Activated CD8-positive, alpha-beta T cell treated with anti-CD3 and anti-CD28 coated beads for 36 hours (primary cell): ENCODE results near the gene STN1. TPM values are rescaled to one million over a fixed set of nuclear protein-coding genes. Genes with fewer than 3 reads are reported as not detected.

Experiments
- ATAC-seq: fragments of 200-7000 bp; cut with Tn5 transposase; one replicate; pipeline ENCODE4 v1.10.0; 2021; ENCODE audit warnings: mild to moderate bottlenecking, moderate library complexity
- CTCF ChIA-PET: fragments of 350-600 bp; sonication (Branson Sonifier 250); formaldehyde crosslinking; loops from one replicate; lab custom pipeline; 2021; ENCODE audit warnings: antibody characterized with exemption; lab: Charles Lee
- POLR2A ChIA-PET: fragments of 350-600 bp; sonication (Branson Sonifier 250); formaldehyde crosslinking; loops from one replicate; lab custom pipeline; 2021; ENCODE audit warnings: antibody characterized with exemption; lab: Charles Lee
- DNase-seq: peaks from one replicate; pipeline ENCODE4 v3.0.0-alpha.2; 2020
- H3K27ac Mint-ChIP-seq: one replicate; pipeline ENCODE4 v1.8.0; 2021; ENCODE audit warnings: mild to moderate bottlenecking, mixed read lengths
- H3K27me3 Mint-ChIP-seq: one replicate; pipeline ENCODE4 v1.8.0; 2021; ENCODE audit warnings: mixed read lengths
- H3K36me3 Mint-ChIP-seq: one replicate; pipeline ENCODE4 v1.8.0; 2021; ENCODE audit warnings: low read depth, mixed read lengths
- H3K4me1 Mint-ChIP-seq: one replicate; pipeline ENCODE4 v1.8.0; 2021; ENCODE audit warnings: low read depth, mixed read lengths
- H3K4me3 Mint-ChIP-seq: one replicate; pipeline ENCODE4 v1.8.0; 2021; ENCODE audit warnings: mild to moderate bottlenecking, moderate library complexity, mixed read lengths
- H3K9me3 Mint-ChIP-seq: one replicate; pipeline ENCODE4 v1.8.0; 2021; ENCODE audit warnings: mixed read lengths
- intact Hi-C: fragments of 100-400 bp; cut with micrococcal nuclease; formaldehyde crosslinking; loops from one replicate; pipeline ENCODE4 v1.10.0; 2022
- total RNA-seq, 2 experiments: library from RNA; stranded (reverse); gene quantifications; one replicate each; pipeline ENCODE4 v1.2.3, GENCODE V29; 2021
- TF ChIP-seq, protein P1 (sequence below): fragments of 200-600 bp; IDR thresholded peaks from one replicate; pipeline ENCODE4 v1.8.0; 2022; ENCODE audit warnings: antibody characterized with exemption, mild to moderate bottlenecking

The STN1 gene
- total RNA-seq, 2 experiments from 2014 or later: 32.1 to 32.4 TPM

- intact Hi-C loops: no loop called here
- ATAC-seq (peak; percentile 79), DNase-seq (no peak)
- Mint-ChIP-seq H3K4me3 (peak overlapping the region; percentile 59), H3K36me3 (peaks cover 24% of the 10 kb centered on the region), H3K27me3 (no peaks in the 10 kb centered on the region), H3K4me1 (peaks cover 50% of the 10 kb centered on the region), H3K27ac (peak overlapping the region; percentile 81), H3K9me3 (no peaks in the 10 kb centered on the region)
- POLR2A ChIA-PET: interaction anchor here (0.9 to 1.8 kb wide), 5 partner anchors 8 to 221 kb away, joined by 3 to 9 read pairs (median 3); partner anchors contain the start of gene SFR1
- CTCF ChIA-PET: interaction anchor here (0.8 to 3.9 kb wide), 9 partner anchors 9 to 374 kb away, joined by 3 to 18 read pairs (median 5); partner anchors contain the start of gene SFR1
- TF ChIP-seq, protein P1, sequence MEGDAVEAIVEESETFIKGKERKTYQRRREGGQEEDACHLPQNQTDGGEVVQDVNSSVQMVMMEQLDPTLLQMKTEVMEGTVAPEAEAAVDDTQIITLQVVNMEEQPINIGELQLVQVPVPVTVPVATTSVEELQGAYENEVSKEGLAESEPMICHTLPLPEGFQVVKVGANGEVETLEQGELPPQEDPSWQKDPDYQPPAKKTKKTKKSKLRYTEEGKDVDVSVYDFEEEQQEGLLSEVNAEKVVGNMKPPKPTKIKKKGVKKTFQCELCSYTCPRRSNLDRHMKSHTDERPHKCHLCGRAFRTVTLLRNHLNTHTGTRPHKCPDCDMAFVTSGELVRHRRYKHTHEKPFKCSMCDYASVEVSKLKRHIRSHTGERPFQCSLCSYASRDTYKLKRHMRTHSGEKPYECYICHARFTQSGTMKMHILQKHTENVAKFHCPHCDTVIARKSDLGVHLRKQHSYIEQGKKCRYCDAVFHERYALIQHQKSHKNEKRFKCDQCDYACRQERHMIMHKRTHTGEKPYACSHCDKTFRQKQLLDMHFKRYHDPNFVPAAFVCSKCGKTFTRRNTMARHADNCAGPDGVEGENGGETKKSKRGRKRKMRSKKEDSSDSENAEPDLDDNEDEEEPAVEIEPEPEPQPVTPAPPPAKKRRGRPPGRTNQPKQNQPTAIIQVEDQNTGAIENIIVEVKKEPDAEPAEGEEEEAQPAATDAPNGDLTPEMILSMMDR: no peak
These were observed 16.7 kb downstream of the STN1 start for GRCh38 chr10:103901299-103901698.

DNA sequence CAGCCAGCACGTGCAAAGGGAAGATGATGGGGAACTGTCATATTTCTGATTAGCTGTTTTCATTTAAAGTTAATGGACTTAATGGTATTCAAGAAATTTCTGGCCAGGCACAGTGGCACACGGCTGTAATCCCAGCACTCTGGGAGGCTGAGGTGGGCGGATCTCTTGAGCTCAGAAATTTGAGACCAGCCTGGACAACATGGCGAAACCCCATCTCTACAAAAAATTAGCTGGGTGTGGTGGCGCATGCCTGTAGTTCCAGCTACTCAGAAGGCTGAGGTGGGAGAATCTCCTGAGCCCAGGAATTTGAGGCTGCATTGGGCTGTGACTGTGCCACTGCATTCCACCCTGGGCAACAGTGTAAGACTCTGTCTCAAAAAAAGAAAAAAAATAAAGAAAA is 18.7 kb downstream of the STN1 start:
- TF ChIP-seq, protein P1: no peak
- CTCF ChIA-PET: interaction anchor here (1.0 to 3.9 kb wide), 4 partner anchors 9 to 223 kb away, joined by 3 to 18 read pairs (median 4); partner anchors contain the start of gene SFR1
- no peaks in the 10 kb centered on the region for H3K9me3 Mint-ChIP-seq
- intact Hi-C loops: no loop called here
- DNase-seq (no peak), ATAC-seq (no peak)
- H3K4me1 Mint-ChIP-seq: peaks cover 54% of the 10 kb centered on the region
- no peaks in the 10 kb centered on the region for H3K27me3 Mint-ChIP-seq
- POLR2A ChIA-PET: interaction anchor here (1.9 kb wide), 1 partner anchor 68 kb away, joined by 4 read pairs; the partner anchor contains the start of gene SLK
- no peak overlapping the region for H3K27ac Mint-ChIP-seq
- no peak overlapping the region for H3K4me3 Mint-ChIP-seq
- H3K36me3 Mint-ChIP-seq: peaks cover 29% of the 10 kb centered on the region

DNA sequence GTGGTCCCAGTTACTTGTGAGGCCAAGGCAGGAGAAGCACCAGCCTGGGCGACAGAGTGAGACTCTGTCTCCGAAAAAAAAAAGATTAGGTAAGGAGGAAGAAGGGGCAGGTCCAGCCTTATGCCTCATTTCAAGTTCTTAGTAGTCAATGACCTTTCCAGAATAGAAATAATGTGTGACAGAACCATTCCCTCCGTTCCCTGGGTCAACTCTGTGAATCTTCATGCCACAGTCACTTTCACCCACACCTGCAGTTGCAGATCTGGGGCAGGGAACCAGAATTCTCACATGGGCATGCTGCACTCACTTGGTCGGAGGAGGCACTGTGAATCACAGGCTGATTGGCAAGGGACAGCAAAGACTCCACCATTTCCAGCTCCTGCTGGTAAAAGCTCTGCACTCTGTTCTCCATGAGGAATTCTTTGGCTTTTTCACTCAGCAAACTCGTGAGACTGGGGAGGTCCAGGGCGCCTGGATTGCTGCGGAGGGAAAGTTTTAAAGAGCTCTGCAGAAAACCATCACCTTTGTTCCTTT is 20.7 kb downstream of the STN1 start:
- ChIA-PET CTCF (interaction anchor here (1.1 to 1.3 kb wide), 3 partner anchors 9 to 185 kb away, joined by 3 to 4 read pairs (median 3); no protein-coding TSS in a partner anchor), POLR2A (interaction anchor here (1.1 kb wide), 1 partner anchor 316 kb away, joined by 3 read pairs; no protein-coding TSS in a partner anchor)
- TF ChIP-seq, protein P1: no peak
- intact Hi-C loops: no loop called here
- DNase-seq (no peak), ATAC-seq (no peak)
- Mint-ChIP-seq H3K27me3 (no peaks in the 10 kb centered on the region), H3K4me1 (peaks cover 46% of the 10 kb centered on the region), H3K9me3 (no peaks in the 10 kb centered on the region), H3K4me3 (no peak overlapping the region), H3K27ac (no peak overlapping the region), H3K36me3 (peaks cover 19% of the 10 kb centered on the region)

DNA sequence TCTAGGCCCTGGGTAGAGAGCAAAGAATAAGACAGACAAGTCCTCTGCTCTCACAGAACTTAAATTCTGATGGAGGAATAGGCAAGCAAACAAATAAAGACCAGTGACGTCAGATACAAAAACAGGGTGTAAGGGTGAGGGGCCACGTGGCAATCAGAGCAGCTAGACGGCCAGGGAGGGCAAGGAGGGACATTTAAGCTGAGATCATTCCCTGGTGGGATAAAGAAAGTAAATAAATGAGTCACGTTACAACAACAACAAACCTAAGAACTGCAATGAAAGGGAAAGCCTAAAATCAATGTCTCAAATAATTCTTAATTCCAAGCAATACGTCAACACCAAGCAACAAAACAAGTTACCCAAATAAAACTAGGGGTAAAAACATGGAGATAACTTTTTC is 21.8 kb downstream of the STN1 start:
- Mint-ChIP-seq H3K27ac (peak overlapping the region; percentile 69), H3K4me1 (peaks cover 39% of the 10 kb centered on the region), H3K27me3 (no peaks in the 10 kb centered on the region), H3K36me3 (peaks cover 22% of the 10 kb centered on the region), H3K4me3 (no peak overlapping the region), H3K9me3 (no peaks in the 10 kb centered on the region)
- CTCF ChIA-PET: interaction anchor here (2.6 kb wide), 1 partner anchor 11 kb away, joined by 11 read pairs; no protein-coding TSS in a partner anchor
- TF ChIP-seq, protein P1: no peak
- DNase-seq: no peak
- POLR2A ChIA-PET: no interaction called here
- no peak for ATAC-seq
- intact Hi-C loops: no loop called here
